Measurements from ENCODE around the gene PCED1B.

GRCh38 chr12:47228802-47229201, 149.4 kb downstream of the PCED1B start:
- TF ChIP-seq EZH2 (IDR thresholded peaks at IDR 0.05; ENCODE audit: borderline replicate concordance, insufficient read depth, low read depth, low read length, poor library complexity, severe bottlenecking) (no peak), CTCF (IDR thresholded peaks at IDR 0.05) (no peak)
